HL-60 (cell line): Measurements from ENCODE around the gene PPP1R14C.

Source experiments
- CTCF ChIP-seq: IDR thresholded peaks from one replicate; pipeline ENCODE4 v1.5.1; 2011; ENCODE audit warnings: low read length, control low read depth, inconsistent platforms; ENCODE audit not compliant: insufficient read depth
- GABPA ChIP-seq: IDR thresholded peaks from 2 replicates; pipeline ENCODE4 v1.6.1; 2012; ENCODE audit warnings: low read depth
- POLR2AphosphoS5 ChIP-seq: IDR thresholded peaks from 2 replicates; pipeline ENCODE4 v1.6.1; 2012; ENCODE audit warnings: low read depth
- REST ChIP-seq: IDR thresholded peaks from 2 replicates; pipeline ENCODE4 v1.6.1; 2012; ENCODE audit warnings: low read depth; ENCODE audit not compliant: insufficient replicate concordance
- SPI1 ChIP-seq: IDR thresholded peaks from 2 replicates; pipeline ENCODE4 v1.6.1; 2012; ENCODE audit warnings: low read depth, mild to moderate bottlenecking, borderline replicate concordance

- no peak for TF ChIP-seq CTCF
- TF ChIP-seq POLR2AphosphoS5: no peak
- no peak for TF ChIP-seq GABPA
- no peak for TF ChIP-seq SPI1
- TF ChIP-seq REST: no peak
Observed at GRCh38 chr6:150207931-150208570, 65.2 kb downstream of the PPP1R14C start.
